GM12878 (cell line): Measurements from ENCODE around the gene EXOC3L1. TPM values are rescaled to one million over a fixed set of nuclear protein-coding genes. Genes with fewer than 3 reads are reported as not detected.
A peak's percentile ranks its signal among the peaks of the same experiment; 100 is the strongest.

Source experiments
- CREB1 ChIP-seq: IDR thresholded peaks from 2 replicates; pipeline ENCODE4 v1.6.1; 2012; ENCODE audit warnings: low read depth, mild to moderate bottlenecking, inconsistent platforms
- ESRRA ChIP-seq: IDR thresholded peaks from 2 replicates; pipeline ENCODE4 v1.6.1; 2012; ENCODE audit warnings: mild to moderate bottlenecking, low read length, improper control_type of control experiment
- ETV6 ChIP-seq, 2 experiments: fragments of 450-650 bp in 1 of 2; IDR thresholded peaks in 1 of 2; conservative IDR thresholded peaks in 1 of 2; 2 replicates each; pipeline ENCODE4 v1.6.1; 2014; ENCODE audit warnings: antibody characterized with exemption in 1 of 2, borderline replicate concordance in 1 of 2, low read depth in 1 of 2, mild to moderate bottlenecking in 1 of 2, moderate library complexity in 1 of 2
- HDAC6 ChIP-seq: fragments of 200-600 bp; sonication (generic); IDR thresholded peaks from one replicate; pipeline ENCODE4 v1.8.0; 2017; ENCODE audit warnings: antibody characterized with exemption; ENCODE audit not compliant: unreplicated experiment
- LARP7 ChIP-seq: fragments of 450-650 bp; IDR thresholded peaks from 2 replicates; pipeline ENCODE4 v1.6.1; 2017; ENCODE audit warnings: mild to moderate bottlenecking
- MEF2A ChIP-seq: IDR thresholded peaks from 2 replicates; pipeline ENCODE4 v1.6.1; 2011; ENCODE audit warnings: low read depth, mild to moderate bottlenecking, low read length, moderate library complexity; ENCODE audit not compliant: insufficient read depth
- MXI1 ChIP-seq: fragments of 150-350 bp; IDR thresholded peaks from 2 replicates; pipeline ENCODE4 v1.6.1; 2011; ENCODE audit warnings: low read depth, mild to moderate bottlenecking, inconsistent platforms, low read length, improper control_type of control experiment
- NFYB ChIP-seq: IDR thresholded peaks from 2 replicates; pipeline ENCODE4 v1.6.1; 2011; ENCODE audit warnings: low read depth, mild to moderate bottlenecking, low read length, improper control_type of control experiment, moderate library complexity; ENCODE audit not compliant: insufficient read depth
- NR2F1 ChIP-seq: fragments of 450-650 bp; conservative IDR thresholded peaks from 2 replicates; pipeline ENCODE4 v1.6.1; 2017; ENCODE audit warnings: mild to moderate bottlenecking
- PAX8 ChIP-seq: fragments of 450-650 bp; IDR thresholded peaks from 2 replicates; pipeline ENCODE4 v1.6.1; 2017; ENCODE audit warnings: mild to moderate bottlenecking, moderate library complexity
- PML ChIP-seq: IDR thresholded peaks from 2 replicates; pipeline ENCODE4 v1.6.1; 2012; ENCODE audit warnings: low read length, inconsistent platforms
- POLR2A ChIP-seq: IDR thresholded peaks from 2 replicates; pipeline ENCODE4 v1.6.1; 2011; ENCODE audit warnings: low read depth, mild to moderate bottlenecking, low read length
- RAD51 ChIP-seq: fragments of 450-650 bp; IDR thresholded peaks from 2 replicates; pipeline ENCODE4 v1.6.1; 2016; ENCODE audit warnings: moderate library complexity, mild to moderate bottlenecking, inconsistent platforms
- SMAD1 ChIP-seq: fragments of 450-650 bp; IDR thresholded peaks from 2 replicates; pipeline ENCODE4 v1.6.1; 2018; ENCODE audit warnings: mild to moderate bottlenecking, low read depth; ENCODE audit not compliant: partially characterized antibody
- SMC3 ChIP-seq: IDR thresholded peaks from 2 replicates; pipeline ENCODE4 v1.6.1; 2011; ENCODE audit warnings: low read length, improper control_type of control experiment, borderline replicate concordance
- SP1 ChIP-seq: IDR thresholded peaks from one replicate; pipeline ENCODE4 v1.6.1; 2011; ENCODE audit warnings: low read depth, low read length
- SUPT20H ChIP-seq: IDR thresholded peaks from 2 replicates; pipeline ENCODE4 v1.6.1; 2011; ENCODE audit warnings: low read depth, mild to moderate bottlenecking, low read length, moderate library complexity, borderline replicate concordance; ENCODE audit not compliant: control insufficient read depth
- TBL1XR1 ChIP-seq: IDR thresholded peaks from 2 replicates; pipeline ENCODE4 v1.6.1; 2012; ENCODE audit warnings: low read depth, low read length, improper control_type of control experiment
- TCF3 ChIP-seq: IDR thresholded peaks from 2 replicates; pipeline ENCODE4 v1.6.1; 2012; ENCODE audit warnings: low read depth, mild to moderate bottlenecking, low read length, borderline replicate concordance; ENCODE audit not compliant: insufficient read depth
- ZNF24 ChIP-seq: fragments of 450-650 bp; IDR thresholded peaks from 2 replicates; pipeline ENCODE4 v1.6.1; 2017; ENCODE audit warnings: antibody characterized with exemption, mild to moderate bottlenecking
- ZSCAN29 ChIP-seq: fragments of 450-650 bp; IDR thresholded peaks from 2 replicates; pipeline ENCODE4 v1.6.1; 2017; ENCODE audit warnings: mild to moderate bottlenecking, moderate library complexity
- polyA plus RNA-seq, 11 experiments: library from polyadenylated mRNA; depleted of rRNA in 4 of 11; unstranded in 6 of 11; stranded (reverse) in 5 of 11; fragments of >200 nt; fragmentation: Nextera tagmentation in 4 of 11; fragmentation: Illumina TruSeq in 1 of 11; extraction: Ambion mirVana in 4 of 11; extraction: Trizol in 1 of 11; gene quantifications; 1 replicate in 1 of 11; 2 replicates in 10 of 11; pipeline versions ENCODE4 v1.2.1 to v1.2.3, GENCODE V29; 2011 to 2016; ENCODE audit warnings: inconsistent platforms in 2 of 11, missing spikeins in 2 of 11, low read depth in 1 of 11
- total RNA-seq, 4 experiments: library from RNA; depleted of rRNA in 3 of 4; stranded (reverse); fragments of >200 nt in 3 of 4; fragmentation: Illumina TruSeq in 1 of 4; extraction: Trizol in 1 of 4; gene quantifications; 2 replicates each; pipeline versions ENCODE4 v1.2.1 to v1.2.3, GENCODE V29; 2013 to 2021
- TF ChIP-seq, protein P1 (sequence below): fragments of 450-650 bp; IDR thresholded peaks from 2 replicates; pipeline ENCODE4 v1.6.1; 2017; ENCODE audit warnings: low read depth, mild to moderate bottlenecking, moderate library complexity
- TF ChIP-seq, protein P2 (sequence below): IDR thresholded peaks from 2 replicates; pipeline ENCODE4 v1.6.1; 2012; ENCODE audit warnings: mild to moderate bottlenecking, low read depth, low read length
- TF ChIP-seq, protein P3 (sequence below): fragments of 450-650 bp; IDR thresholded peaks from 2 replicates; pipeline ENCODE4 v1.6.1; 2014; ENCODE audit warnings: mild to moderate bottlenecking
- TF ChIP-seq, protein P4 (sequence below): IDR thresholded peaks from 2 replicates; pipeline ENCODE4 v1.6.1; 2012; ENCODE audit warnings: low read depth, low read length, improper control_type of control experiment

EXOC3L1 gene
- total and polyA plus RNA-seq, 10 of the 15 experiments (the other 5 are each of a cell fraction or from before 2014, with no cell fraction given), result 0.07 to 0.42 TPM; not detected in 8

DNA sequence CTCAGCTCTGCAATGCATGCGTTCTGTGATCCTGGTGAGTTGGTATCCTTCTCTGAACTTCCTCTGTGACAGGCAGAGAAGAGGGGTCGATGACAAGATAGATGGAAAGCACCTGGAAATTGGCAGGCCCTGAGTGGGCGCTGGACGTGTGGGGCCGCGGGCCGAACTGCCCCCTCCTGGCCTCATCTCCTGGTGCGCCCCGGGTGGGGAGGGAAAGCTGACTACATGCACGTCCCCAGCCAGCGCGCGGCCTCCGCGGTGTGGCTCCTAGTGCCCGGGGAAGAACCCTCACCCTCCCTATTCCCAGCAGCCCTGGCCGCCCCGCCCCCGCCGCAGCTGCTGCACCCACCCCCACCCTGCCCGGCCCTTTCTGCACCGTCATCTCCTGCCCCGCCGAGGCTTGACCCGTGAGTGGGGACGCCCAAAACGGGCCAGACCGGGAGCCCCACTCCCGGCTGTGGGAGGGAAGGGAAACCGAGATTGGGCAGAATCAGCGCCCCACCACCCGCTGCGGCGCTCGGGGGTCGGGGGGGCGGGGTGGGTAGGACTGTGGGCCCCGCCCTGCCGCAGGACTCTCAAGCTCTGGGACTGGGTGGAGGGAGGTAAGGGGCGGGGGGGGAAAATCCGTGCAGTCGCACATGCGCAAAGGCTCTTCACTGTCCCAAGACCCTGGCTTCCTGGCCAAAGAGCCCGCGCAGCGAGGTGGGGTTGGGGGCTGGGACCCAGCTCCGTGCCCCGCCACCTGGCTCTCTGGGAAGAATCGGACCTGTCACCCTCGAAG lies 19.6 kb downstream of the EXOC3L1 start, which contains the start of gene NOL3 (continued):
- TF ChIP-seq SMAD1 (peak; percentile 41), CREB1 (no peak), ZNF24 (no peak), HDAC6 (no peak), TCF3 (peak; percentile 70), NR2F1 (no peak), LARP7 (peak; percentile 34; the same call in 1 of the 2 replicates), RAD51 (no peak), ZSCAN29 (no peak), SP1 (no peak), NFYB (no peak), SUPT20H (no peak), TBL1XR1 (0 out of 2 replicates have a peak, but pooled peaks have one; percentile 55), ESRRA (no peak), PML (no peak), PAX8 (no peak), MEF2A (no peak), ETV6 (conservative IDR thresholded peaks at IDR 0.05 in 1 of 2, IDR thresholded peaks at IDR 0.05 in 1 of 2; ENCODE audit: borderline replicate concordance in 1 of 2, low read depth in 1 of 2) (no peak), SMC3 (no peak; the same call in 1 of the 2 replicates), POLR2A (peak; percentile 50), MXI1 (peak; percentile 53; the same call in 1 of the 2 replicates)
- TF ChIP-seq, protein P1, sequence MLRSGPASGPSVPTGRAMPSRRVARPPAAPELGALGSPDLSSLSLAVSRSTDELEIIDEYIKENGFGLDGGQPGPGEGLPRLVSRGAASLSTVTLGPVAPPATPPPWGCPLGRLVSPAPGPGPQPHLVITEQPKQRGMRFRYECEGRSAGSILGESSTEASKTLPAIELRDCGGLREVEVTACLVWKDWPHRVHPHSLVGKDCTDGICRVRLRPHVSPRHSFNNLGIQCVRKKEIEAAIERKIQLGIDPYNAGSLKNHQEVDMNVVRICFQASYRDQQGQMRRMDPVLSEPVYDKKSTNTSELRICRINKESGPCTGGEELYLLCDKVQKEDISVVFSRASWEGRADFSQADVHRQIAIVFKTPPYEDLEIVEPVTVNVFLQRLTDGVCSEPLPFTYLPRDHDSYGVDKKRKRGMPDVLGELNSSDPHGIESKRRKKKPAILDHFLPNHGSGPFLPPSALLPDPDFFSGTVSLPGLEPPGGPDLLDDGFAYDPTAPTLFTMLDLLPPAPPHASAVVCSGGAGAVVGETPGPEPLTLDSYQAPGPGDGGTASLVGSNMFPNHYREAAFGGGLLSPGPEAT, result peak; percentile 70; the same call in 1 of the 2 replicates
- TF ChIP-seq, protein P2, sequence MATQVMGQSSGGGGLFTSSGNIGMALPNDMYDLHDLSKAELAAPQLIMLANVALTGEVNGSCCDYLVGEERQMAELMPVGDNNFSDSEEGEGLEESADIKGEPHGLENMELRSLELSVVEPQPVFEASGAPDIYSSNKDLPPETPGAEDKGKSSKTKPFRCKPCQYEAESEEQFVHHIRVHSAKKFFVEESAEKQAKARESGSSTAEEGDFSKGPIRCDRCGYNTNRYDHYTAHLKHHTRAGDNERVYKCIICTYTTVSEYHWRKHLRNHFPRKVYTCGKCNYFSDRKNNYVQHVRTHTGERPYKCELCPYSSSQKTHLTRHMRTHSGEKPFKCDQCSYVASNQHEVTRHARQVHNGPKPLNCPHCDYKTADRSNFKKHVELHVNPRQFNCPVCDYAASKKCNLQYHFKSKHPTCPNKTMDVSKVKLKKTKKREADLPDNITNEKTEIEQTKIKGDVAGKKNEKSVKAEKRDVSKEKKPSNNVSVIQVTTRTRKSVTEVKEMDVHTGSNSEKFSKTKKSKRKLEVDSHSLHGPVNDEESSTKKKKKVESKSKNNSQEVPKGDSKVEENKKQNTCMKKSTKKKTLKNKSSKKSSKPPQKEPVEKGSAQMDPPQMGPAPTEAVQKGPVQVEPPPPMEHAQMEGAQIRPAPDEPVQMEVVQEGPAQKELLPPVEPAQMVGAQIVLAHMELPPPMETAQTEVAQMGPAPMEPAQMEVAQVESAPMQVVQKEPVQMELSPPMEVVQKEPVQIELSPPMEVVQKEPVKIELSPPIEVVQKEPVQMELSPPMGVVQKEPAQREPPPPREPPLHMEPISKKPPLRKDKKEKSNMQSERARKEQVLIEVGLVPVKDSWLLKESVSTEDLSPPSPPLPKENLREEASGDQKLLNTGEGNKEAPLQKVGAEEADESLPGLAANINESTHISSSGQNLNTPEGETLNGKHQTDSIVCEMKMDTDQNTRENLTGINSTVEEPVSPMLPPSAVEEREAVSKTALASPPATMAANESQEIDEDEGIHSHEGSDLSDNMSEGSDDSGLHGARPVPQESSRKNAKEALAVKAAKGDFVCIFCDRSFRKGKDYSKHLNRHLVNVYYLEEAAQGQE, result no peak
- TF ChIP-seq, protein P3, sequence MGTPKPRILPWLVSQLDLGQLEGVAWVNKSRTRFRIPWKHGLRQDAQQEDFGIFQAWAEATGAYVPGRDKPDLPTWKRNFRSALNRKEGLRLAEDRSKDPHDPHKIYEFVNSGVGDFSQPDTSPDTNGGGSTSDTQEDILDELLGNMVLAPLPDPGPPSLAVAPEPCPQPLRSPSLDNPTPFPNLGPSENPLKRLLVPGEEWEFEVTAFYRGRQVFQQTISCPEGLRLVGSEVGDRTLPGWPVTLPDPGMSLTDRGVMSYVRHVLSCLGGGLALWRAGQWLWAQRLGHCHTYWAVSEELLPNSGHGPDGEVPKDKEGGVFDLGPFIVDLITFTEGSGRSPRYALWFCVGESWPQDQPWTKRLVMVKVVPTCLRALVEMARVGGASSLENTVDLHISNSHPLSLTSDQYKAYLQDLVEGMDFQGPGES, result no peak
- TF ChIP-seq, protein P4, sequence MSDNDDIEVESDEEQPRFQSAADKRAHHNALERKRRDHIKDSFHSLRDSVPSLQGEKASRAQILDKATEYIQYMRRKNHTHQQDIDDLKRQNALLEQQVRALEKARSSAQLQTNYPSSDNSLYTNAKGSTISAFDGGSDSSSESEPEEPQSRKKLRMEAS, result peak; percentile 55; the same call in 1 of the 2 replicates
